NCI-H774 (cell line): ENCODE data around the gene LMNB1.
"Not testable (repeated sequence)": the region's sequence is repeated elsewhere in the genome, so short reads cannot be mapped to it uniquely, and the experiment has no call there.

Experiments
- DNase-seq: peaks from one replicate; lab custom pipeline; 2025; lab: John Stamatoyannopoulos, UW

The LMNB1 gene

DNA sequence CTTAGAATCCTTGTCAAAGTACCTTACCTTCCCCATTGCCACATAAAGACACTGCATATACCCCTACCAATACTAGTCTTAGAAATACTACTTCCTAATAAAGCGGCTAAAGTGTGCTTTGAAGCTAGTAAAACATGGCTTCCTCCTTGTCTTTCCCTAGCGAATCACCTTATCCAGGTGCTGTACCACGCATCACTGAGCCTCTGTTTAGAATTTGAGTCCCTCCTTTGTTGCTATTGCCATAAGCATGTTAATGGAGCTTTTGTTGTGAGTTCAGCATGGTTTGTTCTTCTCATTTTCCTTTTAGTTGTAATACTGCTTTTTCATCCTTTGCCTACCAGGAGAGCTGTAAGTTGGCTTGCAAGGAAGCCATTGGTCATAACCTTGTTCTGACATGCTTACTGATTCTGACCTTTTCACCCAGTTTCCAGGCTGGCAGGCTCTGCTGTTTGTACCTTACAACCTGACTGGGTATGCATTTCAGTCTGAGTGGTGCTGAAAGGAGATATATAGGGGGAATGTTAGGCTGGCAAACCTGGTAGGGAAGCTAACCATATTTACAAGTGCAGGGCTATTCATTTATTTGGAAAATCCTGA, 49.8 kb downstream of the LMNB1 start:
- no peak for DNase-seq

- DNase-seq, result no peak
Observed at GRCh38 chr5:126829098-126829497, 52.2 kb downstream of the LMNB1 start.

DNA sequence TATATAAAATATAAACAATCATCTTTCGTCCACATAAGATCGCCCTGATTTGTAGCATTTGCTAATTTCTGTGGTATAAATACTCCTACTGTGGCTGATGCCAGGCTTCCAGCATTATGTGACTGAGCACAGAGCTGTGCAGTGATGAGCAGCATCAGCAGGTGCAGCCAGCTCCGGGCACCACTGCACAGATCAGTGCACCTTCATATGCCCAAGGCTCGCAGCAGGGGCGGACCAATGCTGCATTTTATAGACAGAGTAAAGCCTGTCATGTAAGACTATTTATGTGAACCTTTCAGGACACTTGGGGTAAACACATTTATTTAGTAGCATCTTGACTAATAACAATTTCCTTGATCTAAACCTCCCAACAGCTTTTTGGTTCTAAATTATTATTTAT, 53.1 kb downstream of the LMNB1 start:
- no peak for DNase-seq

- no peak for DNase-seq
Observed at GRCh38 chr5:126831156-126831555, 54.2 kb downstream of the LMNB1 start.

DNA sequence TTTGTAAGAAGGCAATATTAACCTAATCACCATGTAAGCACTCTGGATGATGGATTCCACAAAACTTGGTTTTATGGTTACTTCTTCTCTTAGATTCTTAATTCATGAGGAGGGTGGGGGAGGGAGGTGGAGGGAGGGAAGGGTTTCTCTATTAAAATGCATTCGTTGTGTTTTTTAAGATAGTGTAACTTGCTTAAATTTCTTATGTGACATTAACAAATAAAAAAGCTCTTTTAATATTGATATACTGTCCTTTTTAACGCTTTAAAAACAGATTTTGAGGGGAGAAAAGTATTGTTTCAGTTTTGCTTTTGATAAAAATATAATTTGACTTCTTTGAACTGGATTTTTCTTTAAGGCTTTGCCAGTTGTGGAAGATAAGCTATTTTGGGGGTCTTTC, 59.8 kb downstream of the LMNB1 start:
- no peak for DNase-seq

GRCh38 chr5:126837242-126837641, 60.3 kb downstream of the LMNB1 start:
- DNase-seq, result no peak

- no peak for DNase-seq
Observed at GRCh38 chr5:126837906-126838539, 61.1 kb downstream of the LMNB1 start.

GRCh38 chr5:126839407-126839806, 62.5 kb downstream of the LMNB1 start:
- not testable (repeated sequence) for DNase-seq

- DNase-seq, result not testable (repeated sequence)
Observed at GRCh38 chr5:126843375-126843774, 66.4 kb downstream of the LMNB1 start.

- DNase-seq, result not testable (repeated sequence)
Observed at GRCh38 chr5:126845470-126846070, 68.6 kb downstream of the LMNB1 start.

DNA sequence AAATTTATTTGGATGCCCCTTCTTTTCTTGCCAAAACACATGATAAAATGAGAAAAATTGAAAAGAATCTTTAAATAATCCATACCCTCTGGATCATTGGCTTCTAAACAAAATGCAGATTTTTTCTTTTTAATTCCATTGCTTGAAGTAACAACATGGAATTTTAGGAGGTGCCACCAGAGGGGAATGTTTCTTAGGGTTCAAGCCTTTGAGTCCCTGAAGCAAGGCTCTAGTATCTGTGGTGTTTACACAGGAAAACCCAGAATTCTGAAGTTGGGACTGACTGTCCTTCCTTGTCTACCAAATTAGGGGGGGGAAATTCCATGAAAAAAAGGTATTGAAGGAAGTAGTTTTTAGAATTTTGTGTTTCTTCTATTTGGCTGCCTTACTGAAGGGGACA, 69.4 kb downstream of the LMNB1 start:
- DNase-seq, result no peak

- DNase-seq, result no peak
Observed at GRCh38 chr5:126846744-126847455, 70.0 kb downstream of the LMNB1 start.

- no peak for DNase-seq
Observed at GRCh38 chr5:126847456-126847820, 70.5 kb downstream of the LMNB1 start.

GRCh38 chr5:126847826-126848251, 70.9 kb downstream of the LMNB1 start:
- DNase-seq, result no peak

DNA sequence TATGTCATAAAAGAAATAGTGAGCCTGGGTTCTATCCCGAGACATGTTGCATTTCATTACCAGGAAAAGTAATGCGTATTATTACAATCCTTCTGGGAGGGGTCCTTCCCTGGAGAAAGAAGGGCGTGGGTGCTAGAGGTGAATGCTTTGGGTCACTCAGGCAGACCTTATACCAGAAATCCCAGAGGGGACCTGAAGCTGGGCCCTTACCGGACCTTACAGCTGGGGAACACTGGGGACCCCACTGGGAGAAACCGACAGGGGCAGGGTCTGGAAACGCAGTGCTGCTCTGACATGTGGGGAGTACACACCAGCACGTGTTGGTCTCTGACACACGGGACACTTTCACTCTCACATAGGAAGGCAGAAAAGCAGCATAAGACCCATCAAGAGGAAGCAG, 71.3 kb downstream of the LMNB1 start:
- DNase-seq, result no peak

DNA sequence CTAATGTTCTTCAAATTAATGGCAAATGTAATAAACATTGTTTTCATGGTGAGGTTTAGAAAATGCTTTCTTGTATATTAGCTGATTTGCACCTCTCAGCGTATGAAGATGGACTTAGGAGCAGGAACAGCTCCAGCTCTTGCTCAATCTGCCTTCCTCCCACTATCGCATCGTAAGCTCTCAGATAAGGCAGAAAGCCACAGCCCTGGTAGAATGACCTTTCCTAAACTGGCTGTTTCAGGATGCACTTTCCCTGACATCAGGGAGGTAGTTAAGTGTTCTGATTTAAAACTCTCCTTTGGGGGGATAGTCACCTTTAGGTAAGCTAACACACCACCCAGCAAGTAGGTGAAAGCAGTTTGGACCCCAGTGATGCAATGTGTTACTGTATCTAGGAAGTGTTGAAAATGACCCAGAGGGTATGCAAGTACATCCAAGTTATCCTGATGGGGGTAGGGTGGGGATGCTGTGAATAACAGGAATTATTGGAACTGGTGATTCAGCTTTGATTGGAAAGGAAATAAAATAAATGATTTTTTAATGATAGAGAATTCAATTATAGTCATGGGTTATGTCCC, 72.3 kb downstream of the LMNB1 start:
- DNase-seq, result no peak

DNA sequence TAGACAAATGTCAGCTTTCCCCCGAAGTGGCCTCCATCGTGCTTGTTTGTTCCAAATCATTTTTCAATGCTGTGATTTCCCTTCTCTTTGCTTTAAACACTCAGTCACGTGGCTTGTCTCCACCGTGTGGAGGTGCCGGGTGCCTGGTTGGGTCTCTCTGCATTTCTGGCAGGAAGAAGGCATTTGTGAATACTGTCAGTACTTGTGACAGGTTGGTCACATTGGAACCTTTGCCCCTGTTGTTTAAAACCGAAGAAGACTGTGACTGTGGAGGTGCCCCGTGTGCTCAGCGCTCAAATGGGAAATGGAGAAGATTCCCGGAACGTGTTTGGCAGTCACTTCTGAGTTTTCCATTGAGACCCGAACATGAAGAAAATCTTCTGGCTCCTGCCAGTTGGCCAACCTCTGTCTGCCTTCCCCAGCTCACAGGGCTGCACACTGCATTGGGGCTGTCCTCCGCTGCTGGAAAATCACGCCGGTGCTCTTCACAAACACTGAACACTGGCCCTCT, 74.6 kb downstream of the LMNB1 start:
- no peak for DNase-seq

DNA sequence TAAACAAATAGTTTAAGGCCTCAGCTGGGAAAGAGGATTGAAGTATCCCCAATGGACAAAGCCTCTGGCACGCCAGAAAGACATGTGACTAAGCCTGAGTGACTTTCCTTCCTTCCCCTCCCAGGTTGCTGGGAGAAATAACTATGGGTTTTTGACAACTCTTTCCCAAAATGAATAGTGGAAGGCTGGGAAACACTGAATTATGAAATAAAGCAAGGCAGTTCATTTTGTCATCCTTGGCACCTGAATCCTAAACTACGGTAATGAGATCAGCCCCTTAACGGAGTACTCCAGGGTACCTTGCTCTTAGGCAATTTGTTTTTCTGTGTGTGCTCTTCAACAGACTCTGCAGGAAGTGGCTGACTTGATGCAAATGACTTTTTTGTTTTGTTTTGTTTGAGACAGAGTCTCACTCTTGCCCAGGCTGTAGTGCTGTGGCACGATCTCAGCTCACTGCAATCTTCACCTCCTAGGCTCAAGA, 75.2 kb downstream of the LMNB1 start:
- no peak for DNase-seq

DNA sequence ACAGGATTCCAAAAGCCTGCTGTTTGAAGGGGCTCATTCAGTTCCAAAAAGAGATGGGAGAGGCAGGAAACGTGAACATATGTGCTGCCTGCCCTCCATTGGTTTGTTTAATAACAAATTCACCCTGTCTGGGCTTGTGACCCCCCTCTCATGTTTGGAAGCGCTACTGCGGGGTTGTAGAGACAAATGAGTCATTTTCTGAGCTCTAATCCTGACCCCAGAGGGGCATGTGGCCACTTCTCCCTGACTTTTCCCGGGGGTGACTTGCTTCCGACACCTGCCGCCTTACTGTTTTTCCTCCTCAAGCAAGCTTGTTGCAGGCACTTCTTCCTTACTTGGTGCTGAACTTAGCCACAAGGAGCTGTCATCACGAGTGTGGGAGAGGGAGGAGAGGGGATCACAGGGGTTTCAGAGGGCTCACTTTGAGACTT, 75.9 kb downstream of the LMNB1 start:
- DNase-seq, result no peak

DNA sequence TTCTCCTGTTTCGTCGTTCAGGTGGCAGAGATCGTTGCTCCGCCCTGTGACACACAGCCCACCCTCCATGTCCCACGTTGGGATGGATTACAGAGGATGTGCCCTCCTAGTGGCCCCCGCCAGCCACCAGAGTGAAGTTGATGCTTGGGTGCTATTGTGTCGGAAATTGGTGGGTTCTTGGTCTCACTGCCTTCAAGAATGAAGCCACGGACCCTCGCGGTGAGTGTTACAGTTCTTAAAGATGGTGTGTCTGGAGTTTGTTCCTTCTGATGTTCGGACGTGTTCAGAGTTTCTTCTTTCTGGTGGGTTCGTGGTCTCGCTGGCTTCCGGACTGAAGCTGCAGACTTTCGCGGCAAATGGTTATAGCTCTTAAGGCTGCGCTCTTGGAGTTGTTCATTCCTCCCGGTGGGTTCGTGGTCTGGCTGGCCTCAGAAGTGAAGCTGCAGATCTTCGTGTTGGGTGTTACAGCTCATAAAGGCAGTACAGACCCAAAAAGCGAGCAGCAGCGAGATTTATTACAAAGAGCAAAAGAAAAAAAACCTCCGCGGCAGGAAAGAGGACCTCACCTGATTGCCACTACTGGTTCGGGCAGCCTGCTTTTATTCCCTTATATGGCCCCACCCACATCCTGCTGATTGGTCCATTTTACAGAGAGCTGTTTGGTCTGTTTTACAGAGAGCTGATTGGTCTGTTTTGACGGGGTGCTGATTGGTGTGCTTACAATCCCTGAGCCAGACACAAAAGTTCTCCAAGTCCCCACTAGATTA, 76.8 kb downstream of the LMNB1 start:
- DNase-seq, result not testable (repeated sequence)

DNA sequence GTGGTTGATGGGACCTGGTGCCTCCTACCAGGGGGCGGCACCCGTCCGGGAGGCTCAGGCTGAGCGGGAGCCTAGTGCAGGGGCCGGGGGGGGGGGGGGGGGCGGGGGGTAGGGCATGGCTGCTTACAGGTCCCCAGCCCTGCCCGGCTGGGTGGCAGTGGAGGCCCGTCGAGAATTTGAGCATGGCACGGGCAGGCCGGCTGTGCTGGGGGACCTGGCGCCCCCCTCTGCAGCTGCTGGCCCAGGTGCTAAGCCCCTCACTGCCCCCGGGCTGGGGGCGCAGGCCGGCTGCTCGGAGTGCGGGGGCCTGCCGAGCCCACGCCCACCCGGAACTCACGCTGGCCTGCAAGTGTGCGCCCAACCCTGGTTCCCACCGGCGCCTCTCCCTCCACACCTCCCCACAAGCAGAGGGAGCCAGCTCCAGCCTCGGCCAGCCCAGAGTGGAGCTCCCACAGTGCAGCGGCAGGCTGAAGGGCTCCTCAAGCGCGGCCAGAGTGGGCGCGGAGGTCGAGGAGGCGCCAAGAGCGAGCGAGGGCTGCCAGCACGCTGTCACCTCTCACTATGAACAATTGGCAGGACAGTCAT, 77.7 kb downstream of the LMNB1 start:
- no peak for DNase-seq
